K562 (cell line): ENCODE data around the gene MRPL40. TPM values are rescaled to one million over a fixed set of nuclear protein-coding genes. Genes with fewer than 3 reads are reported as not detected.
A peak's percentile ranks its signal among the peaks of the same experiment; 100 is the strongest.

Experiments
- ATF1 ChIP-seq, 2 experiments: fragments of 450-650 bp in 1 of 2; IDR thresholded peaks; 2 replicates each; pipeline ENCODE4 v1.6.1; 2016; ENCODE audit warnings: missing compliant biosample characterization in 1 of 2, missing genetic modification characterization in 1 of 2
- CLOCK ChIP-seq: fragments of 250-450 bp; sonication (Bioruptor Pico); IDR thresholded peaks from 2 replicates; pipeline ENCODE4 v1.4.0; 2020; ENCODE audit warnings: mild to moderate bottlenecking, moderate library complexity, borderline replicate concordance
- DNMT1 ChIP-seq: fragments of 450-650 bp; IDR thresholded peaks from 2 replicates; pipeline ENCODE4 v1.6.1; 2016; ENCODE audit warnings: antibody characterized with exemption, mild to moderate bottlenecking
- EHMT2 ChIP-seq: fragments of 450-650 bp; IDR thresholded peaks from 2 replicates; pipeline ENCODE4 v1.6.1; 2018; ENCODE audit warnings: antibody characterized with exemption
- FOXA3 ChIP-seq, 2 experiments: fragments of 450-650 bp in 1 of 2; sonication (generic) in 1 of 2; formaldehyde crosslinking; IDR thresholded peaks in 1 of 2; conservative IDR thresholded peaks in 1 of 2; 2 replicates each; pipeline versions ENCODE4 v1.4.0 to v1.8.0; 2020 to 2022; ENCODE audit warnings: mild to moderate bottlenecking in 2 of 2, missing genetic modification reagents in 1 of 2
- GTF3C2 ChIP-seq: IDR thresholded peaks from 3 replicates; pipeline ENCODE4 v1.6.1; 2011; ENCODE audit warnings: borderline replicate concordance, mild to moderate bottlenecking, moderate library complexity; ENCODE audit not compliant: insufficient read length; ENCODE audit errors: extremely low read depth
- HIVEP1 ChIP-seq: fragments of 250-450 bp; sonication (Bioruptor Pico); IDR thresholded peaks from 2 replicates; pipeline ENCODE4 v1.4.0; 2020; ENCODE audit warnings: mild to moderate bottlenecking
- MLLT1 ChIP-seq, 2 experiments: fragments of 450-650 bp; IDR thresholded peaks; 2 replicates each; pipeline ENCODE4 v1.6.1; 2016
- NEUROD1 ChIP-seq: fragments of 150-350 bp; IDR thresholded peaks from 2 replicates; pipeline ENCODE4 v1.6.1; 2014; ENCODE audit warnings: borderline replicate concordance, low read length, low read depth; ENCODE audit not compliant: partially characterized antibody
- NFIC ChIP-seq: fragments of 450-650 bp; IDR thresholded peaks from 2 replicates; pipeline ENCODE4 v1.6.1; 2017; ENCODE audit warnings: mild to moderate bottlenecking, inconsistent platforms
- POLR2B ChIP-seq: fragments of 450-650 bp; IDR thresholded peaks from 2 replicates; pipeline ENCODE4 v1.6.1; 2018; ENCODE audit warnings: low read depth; ENCODE audit not compliant: partially characterized antibody
- RBM39 ChIP-seq: fragments of 200-400 bp; formaldehyde crosslinking; optimal IDR thresholded peaks from 2 replicates; pipeline ENCODE3; 2018; ENCODE audit warnings: low read depth, low read length
- RNF2 ChIP-seq: sonication (generic); IDR thresholded peaks from 2 replicates; pipeline ENCODE4 v1.6.1; 2016
- SOX6 ChIP-seq: fragments of 450-650 bp; IDR thresholded peaks from 2 replicates; pipeline ENCODE4 v1.6.1; 2014; ENCODE audit warnings: mild to moderate bottlenecking
- STAT5A ChIP-seq: IDR thresholded peaks from 2 replicates; pipeline ENCODE4 v1.6.1; 2012; ENCODE audit warnings: low read length, inconsistent platforms, borderline replicate concordance
- TEAD2 ChIP-seq: fragments of 450-650 bp; IDR thresholded peaks from 2 replicates; pipeline ENCODE4 v1.6.1; 2016; ENCODE audit warnings: missing genetic modification characterization, control low read depth, missing compliant biosample characterization
- ZBTB7A ChIP-seq: IDR thresholded peaks from 2 replicates; pipeline ENCODE4 v1.6.1; 2011; ENCODE audit warnings: low read depth, mild to moderate bottlenecking, low read length, moderate library complexity, borderline replicate concordance; ENCODE audit not compliant: control insufficient read depth
- ZNF121 ChIP-seq: sonication (generic); formaldehyde crosslinking; conservative IDR thresholded peaks from 2 replicates; pipeline ENCODE4 v1.8.0; 2022; ENCODE audit warnings: missing genetic modification reagents
- ZNF431 ChIP-seq: sonication (generic); formaldehyde crosslinking; IDR thresholded peaks from 2 replicates; pipeline ENCODE4 v1.8.0; 2022; ENCODE audit warnings: mild to moderate bottlenecking, missing genetic modification reagents
- ZNF583 ChIP-seq: fragments of 250-450 bp; sonication (Bioruptor Pico); IDR thresholded peaks from 2 replicates; pipeline ENCODE4 v1.4.0; 2020
- ZNF778 ChIP-seq: fragments of 450-650 bp; formaldehyde crosslinking; IDR thresholded peaks from 2 replicates; pipeline ENCODE4 v1.4.0; 2020; ENCODE audit warnings: mild to moderate bottlenecking, moderate library complexity
- polyA plus RNA-seq, 8 experiments: library from polyadenylated mRNA; depleted of rRNA in 4 of 8; stranded (reverse) in 5 of 8; unstranded in 3 of 8; fragments of >200 nt; fragmentation: Nextera tagmentation in 2 of 8; fragmentation: Illumina TruSeq in 1 of 8; extraction: Ambion mirVana in 2 of 8; extraction: Trizol in 1 of 8; gene quantifications; 2 replicates each; pipeline versions ENCODE4 v1.2.1 to v1.2.3, GENCODE V29; 2011 to 2014; ENCODE audit warnings: inconsistent platforms in 1 of 8, missing spikeins in 1 of 8
- total RNA-seq, 7 experiments: library from RNA; depleted of rRNA in 6 of 7; stranded (reverse); fragments of >200 nt in 6 of 7; fragmentation: Illumina TruSeq in 2 of 7; extraction: Trizol in 2 of 7; gene quantifications; 2 replicates each; pipeline versions ENCODE4 v1.2.1 to v1.2.3, GENCODE V29; 2011 to 2021; ENCODE audit warnings: low replicate concordance in 1 of 7

MRPL40 gene
- total and polyA plus RNA-seq, 9 of the 15 experiments (the other 6 are each of a cell fraction or from before 2014, with no cell fraction given): 132 to 652 (median 208) TPM

GRCh38 chr22:19432133-19432851 lies at the start of gene MRPL40 (continued):
- TF ChIP-seq RNF2: no peak
- TF ChIP-seq NFIC: no peak
- no peak for TF ChIP-seq DNMT1
- no peak for TF ChIP-seq GTF3C2
- peak; percentile 98 for TF ChIP-seq HIVEP1 (CRISPR knock-in tag)
- TF ChIP-seq ZNF431: no peak
- TF ChIP-seq MLLT1 (IDR thresholded peaks at IDR 0.05): no peak
- no peak for TF ChIP-seq ATF1 (CRISPR knock-in tag; IDR thresholded peaks at IDR 0.05)
- TF ChIP-seq ATF1 (tag; IDR thresholded peaks at IDR 0.05): peak; percentile 99
- TF ChIP-seq NEUROD1: peak; percentile 98
- no peak for TF ChIP-seq POLR2B
- TF ChIP-seq STAT5A: no peak
- no peak for TF ChIP-seq EHMT2
- no peak for TF ChIP-seq ZBTB7A
- no peak for TF ChIP-seq ZNF121
- TF ChIP-seq ZNF778: no peak
- no peak; a peak in 1 of 4 replicates for TF ChIP-seq FOXA3 (CRISPR knock-in tag; conservative IDR thresholded peaks at IDR 0.05 in 1 of 2, IDR thresholded peaks at IDR 0.05 in 1 of 2)
- TF ChIP-seq ZNF583: peak; percentile 97
- TF ChIP-seq CLOCK (CRISPR knock-in tag): peak; percentile 99
- TF ChIP-seq RBM39: no peak
- no peak for TF ChIP-seq SOX6
- no peak for TF ChIP-seq TEAD2 (tag)
